NCI-H128 (cell line): ENCODE data around the gene DCST2.
A peak's percentile ranks its signal among the peaks of the same experiment; 100 is the strongest.
"Not testable (repeated sequence)": the region's sequence is repeated elsewhere in the genome, so short reads cannot be mapped to it uniquely, and the experiment has no call there.

Experiments
- DNase-seq: peaks from one replicate; lab custom pipeline; 2025; ENCODE audit not compliant: unreplicated experiment; lab: John Stamatoyannopoulos, UW

The DCST2 gene

GRCh38 chr1:154982897-154983648, 50.5 kb downstream of the DCST2 start, which contains the start of gene FLAD1:
TSS of gene FLAD1 (plus strand) at chr1:154983344. CDS start at chr1:154983695, 351 bp downstream.
- peak; percentile 99 for DNase-seq

GRCh38 chr1:154982341-154982740, 51.2 kb downstream of the DCST2 start:
- DNase-seq = no peak

GRCh38 chr1:154978360-154978759, 55.2 kb downstream of the DCST2 start:
- no peak for DNase-seq

DNA sequence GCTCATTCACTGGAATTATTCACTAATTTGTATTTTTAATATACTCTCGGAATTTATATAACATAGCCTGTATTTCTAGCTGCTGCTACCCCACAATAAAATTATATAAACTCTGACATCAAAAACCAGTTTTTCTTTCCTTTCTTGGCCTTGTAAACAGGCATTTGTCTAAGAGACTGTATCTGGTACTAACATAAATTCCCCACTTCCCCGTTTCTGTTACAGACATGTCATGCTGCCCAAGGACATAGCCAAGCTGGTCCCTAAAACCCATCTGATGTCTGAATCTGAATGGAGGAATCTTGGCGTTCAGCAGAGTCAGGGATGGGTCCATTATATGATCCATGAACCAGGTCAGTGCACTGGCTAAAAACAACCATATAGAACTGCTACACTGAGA, 55.8 kb downstream of the DCST2 start:
- not testable (repeated sequence) for DNase-seq

DNA sequence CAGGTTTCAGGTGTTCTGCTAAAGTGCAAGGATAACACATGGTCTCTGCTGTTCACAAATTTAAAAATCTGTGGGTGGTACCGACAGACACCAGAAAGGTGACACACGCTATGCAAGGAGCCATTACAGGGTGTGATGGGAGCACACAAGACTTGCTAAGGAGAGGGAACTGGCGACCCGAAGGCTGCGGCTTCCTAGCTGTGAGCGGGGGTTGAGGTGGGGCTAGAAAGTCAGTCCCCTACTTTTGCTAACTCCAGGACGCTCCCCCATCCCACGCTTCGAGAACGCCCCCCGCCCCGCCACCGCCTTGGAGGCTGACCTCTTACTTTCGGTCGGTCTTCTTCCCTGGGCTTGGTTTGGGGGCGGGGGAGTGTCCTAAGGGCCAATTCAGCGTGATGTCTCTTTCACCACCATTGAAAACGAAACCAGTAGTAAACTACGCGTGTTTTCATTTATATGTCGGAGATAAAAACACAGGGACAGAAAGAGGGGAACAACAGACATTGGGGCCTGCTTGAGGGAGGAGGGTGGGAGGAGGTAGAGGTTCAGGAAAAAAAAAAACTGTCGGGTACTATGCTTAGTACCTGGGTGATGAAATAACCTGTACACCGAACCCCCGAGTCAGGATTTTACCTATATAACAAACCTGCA, 58.0 kb downstream of the DCST2 start:
- no peak for DNase-seq

- peak; percentile 98 for DNase-seq
Measured at GRCh38 chr1:154974808-154975408, 58.7 kb downstream of the DCST2 start.

GRCh38 chr1:154974102-154974807, 59.3 kb downstream of the DCST2 start, which contains the start of gene CKS1B:
TSS of gene CKS1B (plus strand) at chr1:154974681. CDS start at chr1:154974746, 65 bp downstream.
- peak; percentile 100 for DNase-seq

DNA sequence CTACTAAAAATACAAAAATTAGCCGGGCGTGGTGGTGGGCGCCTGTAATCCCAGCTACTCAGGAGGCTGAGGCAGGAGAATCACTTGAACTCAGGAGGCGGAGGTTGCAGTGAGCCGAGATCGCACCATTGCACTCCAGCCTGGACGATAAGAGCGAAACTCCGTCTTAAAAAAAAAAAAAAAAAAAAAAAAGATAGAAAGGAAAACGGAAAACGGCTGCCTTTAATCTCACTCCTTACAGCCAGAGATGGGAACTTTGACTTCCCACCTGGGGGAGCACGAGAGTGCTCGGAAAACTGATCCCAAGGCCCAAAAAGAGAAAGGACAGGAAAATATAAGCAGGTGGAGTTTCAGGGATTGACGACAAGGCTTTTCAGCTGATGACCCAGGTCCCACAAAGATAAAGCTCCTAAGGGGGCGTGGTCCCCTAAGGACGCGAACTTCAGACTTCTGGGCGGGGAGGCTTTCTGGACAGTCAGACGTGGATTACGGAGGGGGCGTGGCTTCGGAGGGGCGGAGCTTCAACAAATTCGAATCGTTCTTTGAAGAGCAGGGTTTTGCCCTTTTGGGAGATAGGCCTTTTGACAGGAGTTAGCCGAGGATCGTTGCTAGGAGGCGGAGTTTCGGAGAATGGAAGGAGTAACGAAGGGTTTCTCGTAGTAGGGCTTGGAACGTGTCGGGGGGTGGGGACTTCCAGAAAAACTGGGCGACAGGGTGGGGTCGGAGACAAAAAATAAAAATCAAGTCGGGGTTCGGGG, 60.1 kb downstream of the DCST2 start:
- peak; percentile 90 for DNase-seq

DNA sequence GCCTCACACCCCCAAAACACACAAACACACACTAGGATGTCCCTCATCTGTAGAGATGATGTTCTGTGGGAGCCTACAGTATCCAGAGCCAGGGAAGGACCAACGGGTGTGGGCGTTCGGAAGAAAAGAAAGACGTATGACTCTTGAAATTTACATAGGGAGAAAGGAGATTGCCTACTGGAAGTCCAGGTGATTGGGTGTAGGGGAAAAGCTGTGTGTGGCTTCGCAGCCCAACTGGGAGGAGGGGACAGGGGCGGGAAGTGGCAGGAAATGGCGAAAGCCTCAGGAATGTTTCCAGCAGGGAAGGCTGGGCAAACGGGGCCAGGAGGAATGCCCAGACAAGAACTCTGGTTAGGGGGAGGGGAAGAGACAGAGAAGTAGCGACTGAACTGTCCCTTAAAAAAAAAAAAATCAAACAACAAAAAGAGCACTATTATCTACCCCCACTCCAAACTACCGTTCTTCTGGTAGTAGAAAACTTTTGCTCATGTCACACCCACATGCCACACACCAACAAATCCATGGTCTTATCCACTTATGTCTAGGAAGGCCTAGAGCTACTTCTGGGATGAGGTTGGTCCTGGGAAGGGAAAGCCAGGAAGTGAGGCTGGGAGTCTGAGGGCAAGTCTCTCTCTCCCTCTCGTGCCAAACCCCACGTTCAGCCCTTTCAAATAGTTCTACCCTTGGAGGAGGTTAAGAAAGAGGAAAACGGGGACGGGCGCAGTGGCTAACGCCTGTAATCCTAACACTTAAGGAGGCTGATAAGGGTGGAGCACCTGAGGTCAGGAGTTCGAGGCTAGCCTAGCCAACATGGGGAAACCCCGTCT, 60.9 kb downstream of the DCST2 start:
- no peak for DNase-seq

GRCh38 chr1:154972213-154972516, 61.4 kb downstream of the DCST2 start:
- no peak for DNase-seq

GRCh38 chr1:154971341-154971998, 62.1 kb downstream of the DCST2 start:
- no peak for DNase-seq

DNA sequence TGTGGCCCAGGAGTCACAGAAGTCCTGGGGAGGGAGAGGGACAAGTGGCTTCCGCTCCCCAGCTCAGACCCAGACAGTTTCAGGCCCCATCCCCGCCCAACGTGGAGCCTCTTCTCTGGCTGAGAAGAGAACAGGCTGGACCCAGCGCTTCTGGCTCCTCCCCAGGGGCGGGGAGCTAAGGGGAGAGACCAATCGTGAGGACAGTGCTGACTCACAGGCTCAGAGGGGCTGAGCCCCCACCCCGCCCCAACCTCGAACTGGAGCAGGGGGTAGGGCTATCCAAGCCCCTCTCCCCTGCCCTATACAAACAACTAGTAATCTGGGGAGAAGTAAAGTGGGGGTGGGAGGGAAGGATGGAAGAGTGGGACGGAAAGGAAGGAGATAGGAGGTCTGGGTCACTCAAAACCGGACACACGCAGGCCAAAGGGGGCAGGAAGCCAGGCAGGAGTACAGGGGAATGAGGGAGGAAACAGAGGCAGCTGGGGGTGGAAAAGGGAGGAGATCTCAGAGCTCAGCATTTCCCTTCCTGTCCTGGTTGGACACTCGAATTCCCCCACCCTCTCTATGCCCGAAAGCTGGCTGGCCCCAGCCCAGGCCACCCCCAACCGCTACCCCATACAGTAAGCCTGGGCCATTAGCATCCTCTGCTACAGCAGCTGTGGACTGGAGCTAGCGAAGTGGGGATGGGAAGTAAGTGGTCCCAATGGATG, 62.8 kb downstream of the DCST2 start, which contains the start of gene SHC1:
TSS of gene SHC1 (minus strand) at position 117 of the 710 bp plus-strand sequence. CDS start 221 bp downstream, outside the sequence.
- no peak for DNase-seq

GRCh38 chr1:154969860-154970452, 63.6 kb downstream of the DCST2 start:
- no peak for DNase-seq

GRCh38 chr1:154969246-154969645, 64.3 kb downstream of the DCST2 start:
- no peak for DNase-seq

GRCh38 chr1:154968731-154969130, 64.8 kb downstream of the DCST2 start:
- no peak for DNase-seq
